IMR-90 (cell line): ENCODE measurements around the gene CCDC141. TPM values are rescaled to one million over a fixed set of nuclear protein-coding genes. Genes with fewer than 3 reads are reported as not detected.

Experiments used
- ATAC-seq: fragments of 200-7000 bp; cut with Tn5 transposase; 2 replicates; pipeline ENCODE4 v1.9.1; 2020; ENCODE audit warnings: low read depth, mild to moderate bottlenecking, moderate library complexity
- BruUV-seq: library from RNA; stranded (reverse); fragments of 400-500 nt; replicated peaks from 2 replicates; lab custom pipeline; 2021; lab: Mats Ljungman, UMichigan
- CTCF ChIA-PET: fragments of 300-600 bp; formaldehyde crosslinking; extraction: SDS; loops from one replicate; lab custom pipeline; 2021; ENCODE audit warnings: antibody characterized with exemption; lab: Yijun Ruan, JAX
- POLR2A ChIA-PET: fragments of 300-600 bp; sonication (Branson Sonifier 250); formaldehyde crosslinking; loops from one replicate; lab custom pipeline; 2022; ENCODE audit warnings: antibody characterized with exemption; ENCODE audit not compliant: unreplicated experiment; lab: Charles Lee
- DNase-seq: peaks from one replicate; pipeline ENCODE4 v3.0.0; 2013
- H2AFZ ChIP-seq: replicated peaks from 2 replicates; pipeline ENCODE3; 2013; ENCODE audit warnings: low read length, mild to moderate bottlenecking; ENCODE audit not compliant: poor library complexity
- H2AK5ac ChIP-seq: 2 replicates; pipeline ENCODE4 v1.6.1; 2013; ENCODE audit warnings: low read depth, low read length, inconsistent platforms
- H2AK9ac ChIP-seq: replicated peaks from 2 replicates; pipeline ENCODE3; 2013; ENCODE audit warnings: mild to moderate bottlenecking, low read depth, low read length, moderate library complexity; ENCODE audit not compliant: poor library complexity
- H2BK120ac ChIP-seq: 2 replicates; pipeline ENCODE4 v1.6.1; 2013; ENCODE audit warnings: low read depth, low read length, inconsistent platforms
- H2BK15ac ChIP-seq: 3 replicates; pipeline ENCODE4 v1.6.1; 2013; ENCODE audit warnings: low read depth, low read length, inconsistent platforms
- H2BK20ac ChIP-seq: 2 replicates; pipeline ENCODE4 v1.6.1; 2013; ENCODE audit warnings: low read depth, mild to moderate bottlenecking, inconsistent platforms, low read length, moderate library complexity
- H2BK5ac ChIP-seq: 2 replicates; pipeline ENCODE4 v1.6.1; 2013; ENCODE audit warnings: mild to moderate bottlenecking, low read depth, low read length, inconsistent platforms; ENCODE audit not compliant: poor library complexity, severe bottlenecking
- H3K14ac ChIP-seq: replicated peaks from 2 replicates; pipeline ENCODE4 v1.6.1; 2013; ENCODE audit warnings: low read depth, low read length, inconsistent platforms
- H3K18ac ChIP-seq: 2 replicates; pipeline ENCODE4 v1.6.1; 2013; ENCODE audit warnings: low read depth, low read length, control low read depth
- H3K23ac ChIP-seq: 2 replicates; pipeline ENCODE4 v1.6.1; 2013; ENCODE audit warnings: low read depth, low read length, inconsistent platforms
- H3K27ac ChIP-seq: 2 replicates; pipeline ENCODE4 v1.5.1; 2013; ENCODE audit warnings: mild to moderate bottlenecking, control low read depth, low read length; ENCODE audit not compliant: insufficient read depth
- H3K27me3 ChIP-seq: 2 replicates; pipeline ENCODE4 v1.6.1; 2013; ENCODE audit warnings: low read length; ENCODE audit not compliant: control insufficient read depth, insufficient read depth
- H3K36me3 ChIP-seq: 2 replicates; pipeline ENCODE4 v1.6.1; 2013; ENCODE audit warnings: low read length, mixed read lengths; ENCODE audit not compliant: control insufficient read depth, insufficient read depth
- H3K4ac ChIP-seq: 2 replicates; pipeline ENCODE4 v1.6.1; 2013; ENCODE audit warnings: low read depth, low read length, inconsistent platforms
- H3K4me1 ChIP-seq: 2 replicates; pipeline ENCODE4 v1.6.1; 2013; ENCODE audit warnings: low read length, mixed read lengths; ENCODE audit not compliant: control insufficient read depth, insufficient read depth
- H3K4me2 ChIP-seq: 2 replicates; pipeline ENCODE4 v1.6.1; 2013; ENCODE audit warnings: low read depth, mild to moderate bottlenecking, control low read depth, low read length, moderate library complexity
- H3K4me3 ChIP-seq: 2 replicates; pipeline ENCODE4 v1.5.1; 2013; ENCODE audit warnings: low read depth, mild to moderate bottlenecking, control low read depth, low read length, moderate library complexity; ENCODE audit not compliant: insufficient read depth
- H3K56ac ChIP-seq: 2 replicates; pipeline ENCODE4 v1.6.1; 2013; ENCODE audit warnings: low read length, inconsistent platforms; ENCODE audit not compliant: insufficient read depth; ENCODE audit errors: extremely low read depth
- H3K79me1 ChIP-seq, 2 experiments: 2 replicates each; pipeline ENCODE4 v1.6.1; 2013; ENCODE audit warnings: low read length in 2 of 2, inconsistent platforms in 1 of 2, low read depth in 1 of 2
- H3K9ac ChIP-seq: 2 replicates; pipeline ENCODE4 v1.6.1; 2013; ENCODE audit warnings: low read depth, low read length, control low read depth
- H3K9me1 ChIP-seq: 2 replicates; pipeline ENCODE4 v1.6.1; 2013; ENCODE audit warnings: low read length, inconsistent platforms; ENCODE audit not compliant: insufficient read depth
- H3K9me3 ChIP-seq: 2 replicates; pipeline ENCODE4 v1.6.1; 2013; ENCODE audit warnings: low read length; ENCODE audit not compliant: control insufficient read depth, insufficient read depth
- H4K20me1 ChIP-seq: 2 replicates; pipeline ENCODE4 v1.6.1; 2013; ENCODE audit warnings: low read length, inconsistent platforms; ENCODE audit not compliant: insufficient read depth
- H4K5ac ChIP-seq: 2 replicates; pipeline ENCODE4 v1.6.1; 2013; ENCODE audit warnings: mild to moderate bottlenecking, low read depth, low read length, control low read depth
- H4K8ac ChIP-seq, 2 experiments: 2 replicates each; pipeline ENCODE4 v1.6.1; 2013; ENCODE audit warnings: low read depth in 2 of 2, low read length in 2 of 2, control low read depth in 1 of 2, inconsistent platforms in 1 of 2
- H4K91ac ChIP-seq: 2 replicates; pipeline ENCODE4 v1.6.1; 2013; ENCODE audit warnings: low read depth, low read length, inconsistent platforms; ENCODE audit not compliant: insufficient read depth
- BHLHE40 ChIP-seq: fragments of 150-350 bp; IDR thresholded peaks from 2 replicates; pipeline ENCODE4 v1.6.1; 2016; ENCODE audit warnings: mild to moderate bottlenecking, low read depth, low read length
- CEBPB ChIP-seq: IDR thresholded peaks from 2 replicates; pipeline ENCODE4 v1.6.1; 2012; ENCODE audit warnings: low read depth, low read length, improper control_type of control experiment
- CHD1 ChIP-seq: IDR thresholded peaks from 2 replicates; pipeline ENCODE4 v1.6.1; 2012; ENCODE audit warnings: low read depth, low read length, improper control_type of control experiment
- CTCF ChIP-seq: conservative IDR thresholded peaks from 2 replicates; pipeline ENCODE4 v1.5.1; 2012; ENCODE audit warnings: mild to moderate bottlenecking, low read depth, low read length, improper control_type of control experiment
- ELK1 ChIP-seq: fragments of 150-350 bp; IDR thresholded peaks from 2 replicates; pipeline ENCODE4 v1.6.1; 2016; ENCODE audit warnings: low read depth, mild to moderate bottlenecking, low read length, moderate library complexity, borderline replicate concordance
- FOS ChIP-seq: fragments of 150-350 bp; IDR thresholded peaks from 2 replicates; pipeline ENCODE4 v1.6.1; 2016; ENCODE audit warnings: low read depth, low read length
- MAFK ChIP-seq: IDR thresholded peaks from 2 replicates; pipeline ENCODE4 v1.6.1; 2012; ENCODE audit warnings: low read depth, low read length, improper control_type of control experiment
- MAZ ChIP-seq: IDR thresholded peaks from 2 replicates; pipeline ENCODE4 v1.6.1; 2012; ENCODE audit warnings: low read depth, mild to moderate bottlenecking, low read length, improper control_type of control experiment, moderate library complexity, borderline replicate concordance
- MXI1 ChIP-seq: IDR thresholded peaks from 2 replicates; pipeline ENCODE4 v1.6.1; 2012; ENCODE audit warnings: low read depth, mild to moderate bottlenecking, low read length, moderate library complexity, borderline replicate concordance
- NFE2L2 ChIP-seq: fragments of 150-350 bp; IDR thresholded peaks from 2 replicates; pipeline ENCODE4 v1.6.1; 2016; ENCODE audit warnings: low read depth, mild to moderate bottlenecking, low read length
- POLR2A ChIP-seq: IDR thresholded peaks from 2 replicates; pipeline ENCODE4 v1.6.1; 2012; ENCODE audit warnings: mild to moderate bottlenecking, low read depth, low read length
- RAD21 ChIP-seq: IDR thresholded peaks from 2 replicates; pipeline ENCODE4 v1.6.1; 2012; ENCODE audit warnings: low read length, improper control_type of control experiment
- RFX5 ChIP-seq: IDR thresholded peaks from 2 replicates; pipeline ENCODE4 v1.8.0; 2012; ENCODE audit warnings: low read depth, mild to moderate bottlenecking, low read length, moderate library complexity
- SMC3 ChIP-seq: fragments of 150-350 bp; IDR thresholded peaks from 2 replicates; pipeline ENCODE4 v1.6.1; 2016; ENCODE audit warnings: low read depth, mild to moderate bottlenecking, antibody characterized with exemption, low read length, moderate library complexity
- USF2 ChIP-seq: fragments of 150-350 bp; IDR thresholded peaks from 2 replicates; pipeline ENCODE4 v1.6.1; 2017; ENCODE audit warnings: mild to moderate bottlenecking, antibody characterized with exemption, low read length, low read depth
- WGBS, 2 experiments: methylation state at CpG; one replicate each; pipeline versions ENCODE4 v1.1.5 to v1.1.7; 2013; ENCODE audit warnings: missing lambda C conversion rate in 2 of 2; ENCODE audit not compliant: insufficient read length in 1 of 2; ENCODE audit errors: extremely low coverage in 2 of 2; 5-methylcytosine and 5-hydroxymethylcytosine counted together
- dilution Hi-C: fragments of 300-500 bp; cut with HindIII; formaldehyde crosslinking; loops from one replicate; pipeline ENCODE4 v1.14.3; 2018; ENCODE audit warnings: low sequenced_read_pairs; ENCODE audit not compliant: unreplicated experiment
- in situ Hi-C: fragments of 300-500 bp; cut with MboI; formaldehyde crosslinking; loops from 3 replicates; pipeline ENCODE4 v1.14.3; 2019; ENCODE audit warnings: low sequenced_read_pairs, inconsistent platforms, mixed read lengths
- intact Hi-C: fragments of 100-400 bp; cut with micrococcal nuclease; formaldehyde crosslinking; loops from 2 replicates; pipeline ENCODE4 v1.10.0; 2022
- polyA plus RNA-seq, 3 experiments: library from polyadenylated mRNA; depleted of rRNA; stranded (reverse); fragments of >200 nt; gene quantifications; 2 replicates each; pipeline ENCODE4 v1.2.3, GENCODE V29; 2012; ENCODE audit warnings: low replicate concordance in 1 of 3
- total RNA-seq: library from RNA; depleted of rRNA; stranded (reverse); fragments of >200 nt; gene quantifications from 2 replicates; pipeline ENCODE4 v1.2.3, GENCODE V29; 2012

CCDC141 gene
- total and polyA plus RNA-seq, 2 of the 4 experiments (the other 2 are of a cell fraction), result not detected

- WGBS, 2 experiments, result no CpG with 5 or more reads among the region's 1 CpG
- intact Hi-C loops, result no loop called here
- no TSS peak for BruUV-seq
These were observed 243.4 kb downstream of the CCDC141 start for GRCh38 chr2:178806543-178806942.

More at GRCh38 chr2:178806543-178806942, 243.4 kb downstream of the CCDC141 start:
- no peak overlapping the region for H3K14ac ChIP-seq
- ATAC-seq (no peak), DNase-seq (no peak)
- in situ Hi-C loops, result no loop called here
- H3K9ac ChIP-seq, result no peak overlapping the region
- no peak overlapping the region for H3K23ac ChIP-seq
- H3K18ac ChIP-seq, result no peak overlapping the region
- ChIA-PET CTCF (no interaction called here), POLR2A (no interaction called here)
- no peak overlapping the region for H4K5ac ChIP-seq
- no peak overlapping the region for H2AK9ac ChIP-seq
- H3K27me3 ChIP-seq, result no peaks in the 10 kb centered on the region
- H2BK15ac ChIP-seq, result no peak overlapping the region
- H3K4me3 ChIP-seq, result no peak overlapping the region
- H3K36me3 ChIP-seq, result no peaks in the 10 kb centered on the region
- no peaks in the 10 kb centered on the region for H4K20me1 ChIP-seq
- H3K4me1 ChIP-seq, result no peaks in the 10 kb centered on the region
- no peaks in the 10 kb centered on the region for H3K79me1 ChIP-seq
- H3K4me2 ChIP-seq, result no peak overlapping the region
- H2BK20ac ChIP-seq, result no peak overlapping the region
- no peak overlapping the region for H4K8ac ChIP-seq
- H2BK5ac ChIP-seq, result no peak overlapping the region
- no peaks in the 10 kb centered on the region for H3K9me1 ChIP-seq
- H3K4ac ChIP-seq, result no peak overlapping the region
- dilution Hi-C loops, result no loop called here
- no peak overlapping the region for H2AFZ ChIP-seq
- no peak for TF ChIP-seq BHLHE40
- TF ChIP-seq CHD1, result no peak
- no peak for TF ChIP-seq NFE2L2
- TF ChIP-seq ELK1, result no peak
- TF ChIP-seq CTCF, result no peak
- TF ChIP-seq USF2, result no peak
- no peak for TF ChIP-seq MXI1
- TF ChIP-seq CEBPB, result no peak
- TF ChIP-seq RAD21, result no peak
- no peak for TF ChIP-seq FOS
- no peak for TF ChIP-seq POLR2A
- TF ChIP-seq RFX5, result no peak
- TF ChIP-seq MAFK, result no peak
- TF ChIP-seq SMC3, result no peak
- no peak for TF ChIP-seq MAZ
- no peaks in the 10 kb centered on the region for H3K9me3 ChIP-seq
- H3K27ac ChIP-seq, result no peak overlapping the region
- H4K91ac ChIP-seq, result no peak overlapping the region
- no peak overlapping the region for H2BK120ac ChIP-seq
- no peak overlapping the region for H2AK5ac ChIP-seq
- no peak overlapping the region; the same call in 1 of the 2 replicates for H3K56ac ChIP-seq
